Epithelial cell of esophagus (primary cell): ENCODE data around the gene TFDP1.
A peak's percentile ranks its signal among the peaks of the same experiment; 100 is the strongest.

Source experiments
- DNase-seq: peaks from one replicate; pipeline ENCODE4 v3.0.0; 2010; ENCODE audit warnings: low read depth
- H3K4me3 ChIP-seq: 2 replicates; pipeline ENCODE4 v1.5.1; 2011; ENCODE audit warnings: mild to moderate bottlenecking, low read length, control low read depth
- CTCF ChIP-seq: IDR thresholded peaks from 2 replicates; pipeline ENCODE4 v1.5.1; 2011; ENCODE audit warnings: low read depth, mild to moderate bottlenecking, low read length, control low read depth, inconsistent platforms; ENCODE audit not compliant: insufficient read depth; ENCODE audit errors: missing control alignments

Gene TFDP1

DNA sequence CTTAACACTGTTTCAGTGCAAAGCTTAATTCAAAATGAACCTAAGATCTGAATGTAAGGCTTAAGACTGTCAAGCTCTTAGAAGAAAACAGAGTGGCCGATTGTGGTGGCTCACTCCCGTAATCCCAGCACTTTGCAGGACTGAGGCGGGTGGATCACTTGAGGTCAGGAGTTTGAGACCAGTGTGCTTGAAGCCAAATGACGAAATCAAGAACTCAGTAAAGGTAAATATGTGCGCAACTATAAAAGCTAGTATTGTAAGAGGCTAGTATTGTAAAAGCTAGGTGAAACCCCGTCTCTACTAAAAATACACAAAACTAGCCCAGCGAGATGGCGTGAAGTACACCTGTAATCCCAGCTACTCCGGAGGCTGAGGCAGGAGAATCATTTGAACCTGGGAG is 60.8 kb downstream of the TFDP1 start:
- no peak for DNase-seq
- TF ChIP-seq CTCF: no peak

DNA sequence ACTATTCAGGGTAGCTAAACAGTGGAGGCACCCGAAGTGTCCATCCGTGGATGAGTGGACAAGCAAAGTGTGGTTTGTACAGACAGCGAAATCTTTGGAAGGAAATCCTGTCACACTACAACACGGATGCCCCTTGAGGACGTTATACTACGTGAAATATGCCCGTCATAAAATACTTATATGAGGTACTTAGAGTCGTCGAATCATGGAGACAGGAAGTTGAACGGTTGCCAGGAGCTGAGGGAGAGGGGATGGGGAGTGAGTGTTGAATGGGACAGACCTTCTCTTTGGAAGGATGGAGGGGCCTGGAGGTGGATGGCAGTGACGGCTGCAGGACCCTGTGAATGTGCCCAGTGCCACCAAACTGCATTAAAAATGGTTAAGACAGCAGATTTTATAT is 61.8 kb downstream of the TFDP1 start:
- H3K4me3 ChIP-seq: no peak overlapping the region
- DNase-seq: no peak
- no peak for TF ChIP-seq CTCF

More for the DNA sequence above, 60.8 kb downstream of the TFDP1 start:
- H3K4me3 ChIP-seq: no peak overlapping the region

GRCh38 chr13:113646921-113647340 is 62.4 kb downstream of the TFDP1 start:
- DNase-seq: no peak
- no peak for TF ChIP-seq CTCF
- no peak overlapping the region for H3K4me3 ChIP-seq

DNA sequence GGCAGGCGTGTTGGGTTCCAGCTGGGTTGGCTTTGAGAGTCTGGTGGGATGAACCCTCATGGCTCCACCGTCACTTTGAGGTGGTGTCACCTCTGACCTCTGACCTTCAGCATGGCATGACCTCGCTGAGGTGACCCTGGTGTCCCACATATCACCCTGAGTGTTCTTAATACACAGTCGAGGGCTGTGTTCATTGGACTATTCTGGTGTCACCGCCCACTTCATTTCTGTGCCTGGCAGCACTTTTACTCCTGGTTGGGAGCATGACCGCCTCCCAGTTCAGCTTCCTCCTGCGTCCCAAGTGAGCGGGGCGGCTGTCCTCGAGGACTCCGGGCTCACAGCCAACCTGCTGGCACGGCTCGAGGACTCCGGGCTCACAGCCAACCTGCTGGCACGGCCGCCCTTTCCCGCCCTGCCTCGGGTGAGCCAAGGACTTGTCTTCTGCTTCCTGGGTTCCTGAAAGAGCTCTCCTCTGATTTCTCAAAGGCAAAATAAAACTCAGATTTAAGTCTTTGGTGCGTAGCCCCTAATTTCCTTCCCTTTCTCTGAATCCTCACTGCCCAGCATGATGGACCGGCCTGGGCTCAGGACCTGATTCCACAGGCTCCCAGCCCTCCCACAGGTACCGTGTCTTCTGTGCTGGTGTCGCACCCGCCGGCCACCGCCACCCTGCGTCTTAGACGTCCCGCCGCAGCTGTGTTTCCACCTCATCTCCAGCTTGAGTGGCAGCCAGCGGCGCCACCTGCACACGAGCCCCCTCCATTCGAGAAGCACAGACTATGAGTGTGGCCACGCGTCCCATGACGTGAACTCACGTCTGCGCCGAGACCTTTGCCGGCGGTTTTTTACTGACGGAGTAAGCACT is 63.0 kb downstream of the TFDP1 start:
- DNase-seq: peak; percentile 82
- TF ChIP-seq CTCF: no peak

DNA sequence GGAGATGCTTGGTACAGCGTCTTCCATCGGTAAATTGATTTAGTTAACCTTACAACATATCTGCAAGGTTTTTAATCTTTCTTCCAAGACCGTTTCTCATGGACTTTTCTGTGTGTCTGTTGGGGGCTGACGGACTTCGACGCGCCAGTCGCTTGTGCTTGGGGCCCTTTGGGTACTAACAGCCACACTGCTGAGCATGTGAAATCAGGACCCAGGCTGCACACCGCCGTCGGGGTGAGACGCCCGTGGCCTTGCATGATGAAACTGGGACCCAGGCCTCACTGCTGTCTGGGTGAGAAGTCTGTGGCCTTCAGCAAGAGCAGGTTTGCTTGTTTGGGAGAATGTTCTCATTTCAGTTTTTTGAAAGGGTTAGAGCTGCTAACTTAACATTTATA is 63.7 kb downstream of the TFDP1 start:
- no peak for TF ChIP-seq CTCF
- DNase-seq: no peak

More for the DNA sequence above, 63.0 kb downstream of the TFDP1 start:
- H3K4me3 ChIP-seq: no peak overlapping the region

GRCh38 chr13:113649212-113649611 is 64.7 kb downstream of the TFDP1 start:
- TF ChIP-seq CTCF: no peak
- H3K4me3 ChIP-seq: no peak overlapping the region
- DNase-seq: no peak

More for the DNA sequence above, 63.7 kb downstream of the TFDP1 start:
- no peak overlapping the region for H3K4me3 ChIP-seq

GRCh38 chr13:113650275-113650674 is 65.7 kb downstream of the TFDP1 start:
- no peak for TF ChIP-seq CTCF
- H3K4me3 ChIP-seq: no peak overlapping the region
- DNase-seq: no peak
